Measurements from ENCODE around the gene FAM83D.

Gene FAM83D

GRCh38 chr20:38895098-38895949 lies 30.9 kb upstream of the FAM83D start:
- no peak for DNase-seq

GRCh38 chr20:38896009-38896594 lies 30.1 kb upstream of the FAM83D start:
- DNase-seq = no peak

GRCh38 chr20:38897267-38897666 lies 28.9 kb upstream of the FAM83D start:
- no peak for DNase-seq

- DNase-seq = no peak
Observed at GRCh38 chr20:38900606-38901005, 25.6 kb upstream of the FAM83D start.

GRCh38 chr20:38902601-38903000 lies 23.6 kb upstream of the FAM83D start:
- DNase-seq = no peak

- no peak for DNase-seq
Observed at GRCh38 chr20:38903335-38903734, 22.9 kb upstream of the FAM83D start.

GRCh38 chr20:38905375-38905774 lies 20.8 kb upstream of the FAM83D start:
- no peak for DNase-seq

- no peak for DNase-seq
Observed at GRCh38 chr20:38907918-38908677, 18.1 kb upstream of the FAM83D start.

- no peak for DNase-seq
Observed at GRCh38 chr20:38915355-38915754, 10.9 kb upstream of the FAM83D start.

- DNase-seq = no peak
Observed at GRCh38 chr20:38917657-38918056, 8.6 kb upstream of the FAM83D start.

- DNase-seq = no peak
Observed at GRCh38 chr20:38918172-38918571, 8.0 kb upstream of the FAM83D start.

- DNase-seq = no peak
Observed at GRCh38 chr20:38919683-38920082, 6.5 kb upstream of the FAM83D start.

GRCh38 chr20:38920411-38920810 lies 5.8 kb upstream of the FAM83D start:
- DNase-seq = no peak

GRCh38 chr20:38920851-38921250 lies 5.4 kb upstream of the FAM83D start:
- DNase-seq = no peak

GRCh38 chr20:38924718-38925117 lies 1.5 kb upstream of the FAM83D start:
- DNase-seq = no peak

- no peak for DNase-seq
Observed at GRCh38 chr20:38926934-38927616, 858 bp downstream of the FAM83D start.

GRCh38 chr20:38927902-38928578 lies 1.8 kb downstream of the FAM83D start:
- no peak for DNase-seq

GRCh38 chr20:38930242-38930569 lies 4.0 kb downstream of the FAM83D start:
- DNase-seq = no peak

- no peak for DNase-seq
Observed at GRCh38 chr20:38931984-38932383, 5.8 kb downstream of the FAM83D start.

- no peak for DNase-seq
Observed at GRCh38 chr20:38932457-38933120, 6.4 kb downstream of the FAM83D start.

GRCh38 chr20:38934530-38934929 lies 8.3 kb downstream of the FAM83D start:
- DNase-seq = no peak

- DNase-seq = no peak
Observed at GRCh38 chr20:38935285-38935684, 9.1 kb downstream of the FAM83D start.

Measured in activated CD4-positive, CD25-positive, alpha-beta regulatory T cell treated with anti-CD3 and anti-CD28 coated beads, Interleukin-2, amount 50 U/mL, for 72 hours (primary cell).